RPMI8226 (cell line): ENCODE data around the gene PCDHA12.
"Not testable (repeated sequence)": the region's sequence is repeated elsewhere in the genome, so short reads cannot be mapped to it uniquely, and the experiment has no call there.

Source experiments
- DNase-seq: peaks from one replicate; pipeline ENCODE4 v3.0.0-alpha.2; 2015

PCDHA12 gene

GRCh38 chr5:140875085-140876065 lies at the start of gene PCDHA12:
Gene PCDHA12, plus strand, starts transcription at chr5:140875308. Its CDS starts 165 bp downstream, at chr5:140875473.
- DNase-seq: no peak

- peak; percentile 4 for DNase-seq
Observed at GRCh38 chr5:140827704-140828361, 47.3 kb upstream of the PCDHA12 start, which contains the start of gene PCDHA6. Gene PCDHA6, plus strand, starts transcription at chr5:140827960. Its CDS starts 132 bp downstream, at chr5:140828092.

- peak; percentile 16 for DNase-seq
Observed at GRCh38 chr5:140828362-140828737, 46.8 kb upstream of the PCDHA12 start.

- not testable (repeated sequence) for DNase-seq
Observed at GRCh38 chr5:140829511-140830501, 45.3 kb upstream of the PCDHA12 start.

- DNase-seq: no peak
Observed at GRCh38 chr5:140833993-140834392, 41.1 kb upstream of the PCDHA12 start, which contains the start of gene PCDHA7. Gene PCDHA7, plus strand, starts transcription at chr5:140834269. Its CDS starts 115 bp downstream, at chr5:140834384.

- DNase-seq: not testable (repeated sequence)
Observed at GRCh38 chr5:140834439-140835008, 40.6 kb upstream of the PCDHA12 start.

- DNase-seq: no peak
Observed at GRCh38 chr5:140835622-140836510, 39.2 kb upstream of the PCDHA12 start.

GRCh38 chr5:140840978-140841962 lies 33.8 kb upstream of the PCDHA12 start, which contains the start of gene PCDHA8:
Gene PCDHA8, plus strand, starts transcription at chr5:140841187. Its CDS starts 135 bp downstream, at chr5:140841322.
- peak; percentile 18 for DNase-seq

GRCh38 chr5:140842798-140843733 lies 32.0 kb upstream of the PCDHA12 start:
- DNase-seq: no peak

GRCh38 chr5:140848139-140849102 lies 26.7 kb upstream of the PCDHA12 start, which contains the start of gene PCDHA9:
Gene PCDHA9, plus strand, starts transcription at chr5:140848382. Its CDS starts 114 bp downstream, at chr5:140848496.
- not testable (repeated sequence) for DNase-seq

GRCh38 chr5:140849831-140850634 lies 25.1 kb upstream of the PCDHA12 start:
- DNase-seq: not testable (repeated sequence)

GRCh38 chr5:140855772-140856674 lies 19.1 kb upstream of the PCDHA12 start, which contains the start of gene PCDHA10:
Gene PCDHA10, plus strand, starts transcription at chr5:140855897. Its CDS starts 152 bp downstream, at chr5:140856049.
- no peak for DNase-seq

- no peak for DNase-seq
Observed at GRCh38 chr5:140857177-140857986, 17.7 kb upstream of the PCDHA12 start.

GRCh38 chr5:140857987-140858240 lies 17.2 kb upstream of the PCDHA12 start:
- no peak for DNase-seq
